OCI-LY1 (cell line): ENCODE measurements around the gene INPP5A.

Source experiments
- H2AFZ ChIP-seq: fragments of 200-600 bp; sonication (generic), shearing (Covaris generic); 2 replicates; pipeline ENCODE4 v1.6.0; 2014; ENCODE audit warnings: antibody characterized with exemption, mild to moderate bottlenecking, low read length
- H3F3A ChIP-seq: fragments of 200-600 bp; sonication (generic), shearing (Covaris generic); 2 replicates; pipeline ENCODE4 v1.6.0; 2014; ENCODE audit warnings: mild to moderate bottlenecking, antibody characterized with exemption, low read length, moderate library complexity; ENCODE audit not compliant: insufficient read depth
- H3K27ac ChIP-seq: fragments of 200-600 bp; sonication (generic); 2 replicates; pipeline ENCODE4 v1.5.1; 2014; ENCODE audit warnings: low read length, mixed run types, mild to moderate bottlenecking, low read depth; ENCODE audit not compliant: poor library complexity, severe bottlenecking
- H3K27me3 ChIP-seq: fragments of 200-600 bp; sonication (generic); 2 replicates; pipeline ENCODE4 v1.6.0; 2014; ENCODE audit warnings: antibody characterized with exemption, mild to moderate bottlenecking, low read length, moderate library complexity; ENCODE audit not compliant: insufficient read depth
- H3K36me3 ChIP-seq: fragments of 200-600 bp; sonication (generic); 2 replicates; pipeline ENCODE4 v1.6.1; 2014; ENCODE audit warnings: mild to moderate bottlenecking, antibody characterized with exemption, low read length, moderate library complexity, mixed read lengths; ENCODE audit not compliant: insufficient read depth
- H3K4me1 ChIP-seq: fragments of 200-600 bp; sonication (generic); 2 replicates; pipeline ENCODE4 v1.5.1; 2014; ENCODE audit warnings: mild to moderate bottlenecking, low read length, moderate library complexity; ENCODE audit not compliant: insufficient read depth, severe bottlenecking
- H3K4me2 ChIP-seq: fragments of 200-600 bp; sonication (generic), shearing (Covaris generic); 2 replicates; pipeline ENCODE4 v1.6.1; 2014; ENCODE audit warnings: low read length
- H3K4me3 ChIP-seq: fragments of 200-600 bp; sonication (generic); 2 replicates; pipeline ENCODE4 v1.5.1; 2014; ENCODE audit warnings: low read length, low read depth, mild to moderate bottlenecking, mixed read lengths; ENCODE audit not compliant: poor library complexity, severe bottlenecking
- H3K79me2 ChIP-seq: fragments of 200-600 bp; shearing (Covaris generic); 2 replicates; pipeline ENCODE4 v1.6.1; 2016; ENCODE audit warnings: mixed run types, low read length, mixed read lengths; ENCODE audit not compliant: insufficient read depth
- H3K9ac ChIP-seq: fragments of 200-600 bp; sonication (generic), shearing (Covaris generic); 2 replicates; pipeline ENCODE4 v1.6.1; 2014; ENCODE audit warnings: mild to moderate bottlenecking, low read length, mixed read lengths
- H3K9me2 ChIP-seq: fragments of 200-600 bp; sonication (generic), shearing (Covaris generic); 2 replicates; pipeline ENCODE4 v1.6.1; 2014; ENCODE audit warnings: low read depth, mild to moderate bottlenecking, low read length, mixed read lengths
- H3K9me3 ChIP-seq: fragments of 200-600 bp; shearing (Covaris generic); 2 replicates; pipeline ENCODE4 v1.6.1; 2014; ENCODE audit warnings: low read length, mixed read lengths
- H4K20me1 ChIP-seq: fragments of 200-600 bp; sonication (generic), shearing (Covaris generic); 2 replicates; pipeline ENCODE4 v1.6.0; 2016; ENCODE audit warnings: mild to moderate bottlenecking, low read length; ENCODE audit not compliant: insufficient read depth
- EZH2 ChIP-seq: fragments of 200-600 bp; sonication (generic), shearing (Covaris generic); IDR thresholded peaks from 2 replicates; pipeline ENCODE4 v1.8.0; 2017; ENCODE audit warnings: borderline replicate concordance, mixed run types, mild to moderate bottlenecking, antibody characterized with exemption, low read length, moderate library complexity, mixed read lengths
- TF ChIP-seq, protein P1 (sequence below): fragments of 200-600 bp; sonication (generic), shearing (Covaris generic); IDR thresholded peaks from 2 replicates; pipeline ENCODE4 v1.5.1; 2017; ENCODE audit warnings: mild to moderate bottlenecking, antibody characterized with exemption, low read length, moderate library complexity, mixed read lengths

Gene INPP5A

DNA sequence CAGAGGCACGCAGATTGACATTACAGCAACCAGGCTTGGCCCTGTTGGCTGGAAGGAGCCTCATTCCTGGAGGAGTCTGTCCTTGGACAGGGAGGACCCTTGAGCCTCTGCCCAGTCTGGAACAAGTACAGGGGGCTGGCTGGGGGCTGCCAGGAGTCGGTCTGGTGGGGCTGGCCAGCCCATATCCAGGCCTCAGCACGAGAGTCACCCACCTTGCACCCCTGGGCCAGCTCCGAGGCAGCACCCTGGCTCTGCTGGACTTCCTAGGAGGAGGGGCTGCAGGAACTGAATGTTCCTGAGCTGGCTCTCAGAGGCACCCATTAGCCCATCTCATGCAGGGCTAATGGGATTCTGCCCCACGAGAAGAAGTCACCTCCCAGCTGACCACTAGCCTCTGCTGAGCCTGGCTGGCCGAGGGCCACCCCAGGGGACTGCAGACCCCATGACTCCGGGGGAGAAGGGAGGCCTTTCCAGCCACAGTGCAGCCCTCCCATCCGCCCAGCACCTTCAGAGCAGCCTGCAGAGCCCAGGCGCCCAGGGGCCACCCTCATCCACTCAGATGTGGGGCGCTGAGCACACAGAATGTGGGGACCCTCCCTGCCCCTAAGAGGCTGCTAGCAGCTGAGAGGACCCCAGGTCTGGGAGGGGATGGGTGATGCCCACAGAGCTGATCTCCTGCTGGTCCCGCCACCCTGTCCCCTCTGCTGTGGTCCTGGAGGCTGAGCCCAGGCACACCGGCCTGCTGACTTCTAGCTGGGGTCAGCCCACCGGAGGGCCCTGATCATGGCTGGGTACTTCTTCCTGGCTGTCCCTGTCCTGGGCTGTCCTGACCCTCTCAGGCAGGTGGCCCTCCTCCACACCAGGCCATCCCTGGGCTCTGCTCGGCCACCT lies 14.8 kb upstream of the INPP5A start:
- no peaks in the 10 kb centered on the region for H3K79me2 ChIP-seq
- TF ChIP-seq, protein P1, sequence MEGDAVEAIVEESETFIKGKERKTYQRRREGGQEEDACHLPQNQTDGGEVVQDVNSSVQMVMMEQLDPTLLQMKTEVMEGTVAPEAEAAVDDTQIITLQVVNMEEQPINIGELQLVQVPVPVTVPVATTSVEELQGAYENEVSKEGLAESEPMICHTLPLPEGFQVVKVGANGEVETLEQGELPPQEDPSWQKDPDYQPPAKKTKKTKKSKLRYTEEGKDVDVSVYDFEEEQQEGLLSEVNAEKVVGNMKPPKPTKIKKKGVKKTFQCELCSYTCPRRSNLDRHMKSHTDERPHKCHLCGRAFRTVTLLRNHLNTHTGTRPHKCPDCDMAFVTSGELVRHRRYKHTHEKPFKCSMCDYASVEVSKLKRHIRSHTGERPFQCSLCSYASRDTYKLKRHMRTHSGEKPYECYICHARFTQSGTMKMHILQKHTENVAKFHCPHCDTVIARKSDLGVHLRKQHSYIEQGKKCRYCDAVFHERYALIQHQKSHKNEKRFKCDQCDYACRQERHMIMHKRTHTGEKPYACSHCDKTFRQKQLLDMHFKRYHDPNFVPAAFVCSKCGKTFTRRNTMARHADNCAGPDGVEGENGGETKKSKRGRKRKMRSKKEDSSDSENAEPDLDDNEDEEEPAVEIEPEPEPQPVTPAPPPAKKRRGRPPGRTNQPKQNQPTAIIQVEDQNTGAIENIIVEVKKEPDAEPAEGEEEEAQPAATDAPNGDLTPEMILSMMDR = no peak
- TF ChIP-seq EZH2 = no peak
- no peak overlapping the region for H3K9ac ChIP-seq

DNA sequence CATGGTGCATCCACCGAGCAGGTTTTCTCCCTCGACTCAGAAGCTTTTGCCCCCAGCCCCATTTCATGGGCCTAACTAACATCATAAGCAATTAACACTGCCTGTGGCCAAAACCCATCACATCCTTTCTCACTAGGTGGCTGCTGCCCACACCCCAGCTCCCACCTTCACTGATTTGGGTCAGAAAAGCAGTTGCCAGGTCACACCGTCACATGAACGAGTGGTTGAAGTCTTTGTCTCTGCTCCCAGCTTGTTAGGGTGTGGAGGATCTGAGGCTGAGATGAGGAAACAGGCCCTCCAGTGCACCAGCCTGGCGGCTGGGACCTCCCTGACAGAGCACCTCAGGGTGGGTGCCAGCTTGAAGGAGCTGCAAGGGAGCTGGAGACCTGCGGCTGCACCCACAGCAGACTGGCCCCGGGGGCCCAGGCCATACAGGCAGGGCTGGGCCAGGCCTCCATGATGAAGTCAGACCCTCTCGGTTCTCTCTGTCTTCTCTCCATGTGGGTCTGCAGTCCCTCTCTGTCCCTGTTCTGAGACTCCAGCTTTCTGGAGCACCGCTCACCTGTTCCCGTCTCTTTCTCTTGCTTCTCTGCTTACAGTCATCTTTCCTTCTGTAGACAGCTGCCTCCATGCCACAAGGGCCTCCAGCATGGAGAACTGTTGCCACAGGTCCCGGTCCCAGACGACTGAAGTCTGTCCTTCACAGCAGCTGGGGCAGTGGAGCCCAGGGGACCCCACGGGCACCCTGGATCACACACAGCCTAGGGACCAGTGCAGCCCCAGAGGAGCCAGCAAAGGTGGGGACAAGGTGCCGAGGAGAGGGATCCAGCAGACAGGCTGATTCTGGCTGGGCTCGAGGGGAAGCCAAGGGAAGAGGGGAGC lies 13.8 kb upstream of the INPP5A start:
- no peak overlapping the region for H3K4me2 ChIP-seq
- H2AFZ ChIP-seq = no peak overlapping the region
- no peaks in the 10 kb centered on the region; the same call in 1 of the 2 replicates for H3K27me3 ChIP-seq
- no peak overlapping the region for H3K9ac ChIP-seq
- H3K27ac ChIP-seq = no peak overlapping the region
- no peaks in the 10 kb centered on the region for H3K9me2 ChIP-seq
- no peak overlapping the region for H3K4me3 ChIP-seq
- H3F3A ChIP-seq = no peaks in the 10 kb centered on the region
- no peaks in the 10 kb centered on the region for H4K20me1 ChIP-seq
- no peaks in the 10 kb centered on the region for H3K4me1 ChIP-seq
- TF ChIP-seq EZH2 = no peak
- TF ChIP-seq, protein P1 = no peak
- no peaks in the 10 kb centered on the region for H3K9me3 ChIP-seq
- H3K36me3 ChIP-seq = no peaks in the 10 kb centered on the region
- no peaks in the 10 kb centered on the region for H3K79me2 ChIP-seq

More for the DNA sequence above, 14.8 kb upstream of the INPP5A start:
- H3K27me3 ChIP-seq = no peaks in the 10 kb centered on the region; the same call in 1 of the 2 replicates
- no peaks in the 10 kb centered on the region for H3K9me2 ChIP-seq
- H3K9me3 ChIP-seq = no peaks in the 10 kb centered on the region
- H3K4me3 ChIP-seq = no peak overlapping the region
- H4K20me1 ChIP-seq = no peaks in the 10 kb centered on the region
- H3K27ac ChIP-seq = no peak overlapping the region
- H3F3A ChIP-seq = no peaks in the 10 kb centered on the region
- no peak overlapping the region for H2AFZ ChIP-seq
- no peak overlapping the region for H3K4me2 ChIP-seq
- no peaks in the 10 kb centered on the region for H3K4me1 ChIP-seq
- no peaks in the 10 kb centered on the region for H3K36me3 ChIP-seq

DNA sequence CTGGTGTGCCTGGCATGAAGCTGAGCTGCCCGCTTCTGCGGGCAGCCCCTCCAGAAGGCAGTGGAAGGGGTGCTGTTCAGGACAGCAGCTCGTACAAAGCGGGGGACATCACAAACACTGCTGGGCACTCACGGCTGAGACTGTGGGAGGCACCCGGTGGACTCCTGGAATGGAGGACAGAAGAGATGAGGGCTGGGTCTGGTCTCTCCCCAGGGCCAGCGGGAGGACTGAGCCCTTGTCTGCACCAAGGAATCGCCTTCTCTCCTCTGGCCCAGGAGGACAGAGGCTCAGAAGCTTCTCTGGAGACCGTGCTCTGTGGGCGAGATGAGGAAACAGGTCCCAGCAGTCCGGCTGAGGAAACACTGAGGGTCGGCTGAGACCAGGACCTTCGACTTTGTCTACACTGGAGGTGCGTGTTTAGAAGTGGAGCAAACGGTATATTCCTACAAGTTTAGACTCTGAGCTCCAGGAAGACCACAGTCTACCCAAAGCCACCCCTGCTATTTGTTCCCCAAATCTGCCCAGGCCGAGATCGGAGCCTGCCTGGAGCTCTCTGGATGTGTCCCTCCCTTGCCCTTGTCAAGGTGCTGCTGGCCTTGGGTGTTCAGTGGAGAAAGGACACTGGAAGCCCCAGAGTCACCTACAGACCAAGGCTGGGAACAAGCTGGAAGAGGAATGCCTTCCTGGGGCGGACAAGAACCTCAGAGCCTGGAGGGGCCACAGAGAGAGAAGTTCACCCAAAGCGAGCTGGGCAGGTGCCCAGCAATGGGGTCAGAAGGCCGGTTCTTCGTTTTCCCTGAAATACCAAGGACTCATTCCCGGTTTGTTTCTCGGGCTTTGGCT lies 12.9 kb upstream of the INPP5A start:
- no peaks in the 10 kb centered on the region for H3F3A ChIP-seq
- no peaks in the 10 kb centered on the region for H4K20me1 ChIP-seq
- no peaks in the 10 kb centered on the region for H3K9me2 ChIP-seq
- H3K27me3 ChIP-seq = no peaks in the 10 kb centered on the region; the same call in 1 of the 2 replicates
- no peak overlapping the region for H3K27ac ChIP-seq
- H3K36me3 ChIP-seq = no peaks in the 10 kb centered on the region
- H3K4me2 ChIP-seq = no peak overlapping the region
- no peaks in the 10 kb centered on the region for H3K9me3 ChIP-seq
- H3K4me1 ChIP-seq = no peaks in the 10 kb centered on the region
- no peak overlapping the region for H2AFZ ChIP-seq
- TF ChIP-seq, protein P1 = no peak
- no peak for TF ChIP-seq EZH2
- no peak overlapping the region for H3K9ac ChIP-seq
- no peaks in the 10 kb centered on the region for H3K79me2 ChIP-seq
- no peak overlapping the region for H3K4me3 ChIP-seq
